GM19467 (cell line): Measurements from ENCODE around the gene DISP3.
"Not testable (repeated sequence)": the region's sequence is repeated elsewhere in the genome, so short reads cannot be mapped to it uniquely, and the experiment has no call there.

Experiments
- ATAC-seq: cut with Tn5 transposase; IDR thresholded peaks from one replicate; pipeline ENCODE4 v1.9.1; 2021; ENCODE audit warnings: mild to moderate bottlenecking, moderate library complexity; ENCODE audit not compliant: unreplicated experiment

DISP3 gene

GRCh38 chr1:11569551-11569950 lies 90.6 kb downstream of the DISP3 start:
- ATAC-seq, result no peak

- ATAC-seq, result no peak
Observed at GRCh38 chr1:11569954-11570353, 91.0 kb downstream of the DISP3 start.

GRCh38 chr1:11570821-11571380 lies 91.9 kb downstream of the DISP3 start:
- ATAC-seq, result no peak

- no peak for ATAC-seq
Observed at GRCh38 chr1:11571906-11572616, 93.1 kb downstream of the DISP3 start.

- ATAC-seq, result no peak
Observed at GRCh38 chr1:11573116-11573692, 94.2 kb downstream of the DISP3 start.

- ATAC-seq, result no peak
Observed at GRCh38 chr1:11575553-11575952, 96.6 kb downstream of the DISP3 start.

- no peak for ATAC-seq
Observed at GRCh38 chr1:11576109-11576875, 97.3 kb downstream of the DISP3 start.

- ATAC-seq, result no peak
Observed at GRCh38 chr1:11578004-11578403, 99.0 kb downstream of the DISP3 start.

- ATAC-seq, result no peak
Observed at GRCh38 chr1:11579506-11579905, 100.6 kb downstream of the DISP3 start.

- ATAC-seq, result not testable (repeated sequence)
Observed at GRCh38 chr1:11580049-11580448, 101.1 kb downstream of the DISP3 start.

GRCh38 chr1:11581445-11581991 lies 102.6 kb downstream of the DISP3 start:
- ATAC-seq, result no peak

GRCh38 chr1:11585389-11585788 lies 106.4 kb downstream of the DISP3 start:
- no peak for ATAC-seq
